IPS-11a (cell line): Measurements from ENCODE around the gene CACFD1.
"Not testable (repeated sequence)": the region's sequence is repeated elsewhere in the genome, so short reads cannot be mapped to it uniquely, and the experiment has no call there.

Experiments used
- H3K4me3 ChIP-seq: one replicate; pipeline ENCODE4 v1.5.1; 2013; ENCODE audit warnings: low read depth, low read length, control low read depth

CACFD1 gene

DNA sequence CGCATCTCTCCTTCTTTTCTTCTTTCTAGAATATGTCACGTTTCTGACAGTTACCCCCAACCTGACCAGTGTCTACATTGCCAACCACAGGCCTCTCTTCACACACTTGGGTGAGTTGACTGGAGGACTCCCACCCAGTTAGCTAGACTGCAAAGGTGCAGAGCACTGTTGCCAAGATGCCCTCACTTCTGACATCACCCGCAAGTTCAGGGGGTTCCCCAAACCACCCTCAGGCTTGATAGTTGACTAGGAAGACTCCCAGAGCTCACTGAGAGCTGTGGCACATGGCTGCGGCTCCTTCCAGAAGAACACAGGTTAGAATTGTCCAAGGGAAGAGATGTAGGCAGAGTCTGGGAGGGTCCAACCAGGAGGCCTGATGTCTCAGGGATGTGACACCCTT lies 20.4 kb upstream of the CACFD1 start:
- no peak overlapping the region for H3K4me3 ChIP-seq

DNA sequence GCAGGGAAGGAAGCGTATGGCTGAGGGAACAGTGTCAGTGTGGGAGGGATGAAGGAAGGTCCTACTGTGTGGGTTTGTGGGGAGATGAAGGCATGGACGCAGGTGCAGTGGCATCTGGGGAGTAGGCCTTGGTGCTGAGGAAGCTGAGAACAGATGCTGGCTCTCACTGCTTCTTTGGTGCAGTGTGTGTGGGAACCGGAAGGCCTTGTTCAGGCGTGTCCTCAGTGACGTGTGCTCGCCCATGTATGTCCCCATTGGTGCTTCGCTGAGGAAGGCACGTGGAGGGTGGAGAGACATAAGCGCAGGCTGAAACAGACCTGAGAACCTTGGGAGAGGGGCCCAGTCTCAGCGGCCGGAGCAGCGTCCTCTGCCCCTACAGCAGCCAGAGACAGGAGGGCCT lies 18.9 kb upstream of the CACFD1 start:
- H3K4me3 ChIP-seq = no peak overlapping the region

DNA sequence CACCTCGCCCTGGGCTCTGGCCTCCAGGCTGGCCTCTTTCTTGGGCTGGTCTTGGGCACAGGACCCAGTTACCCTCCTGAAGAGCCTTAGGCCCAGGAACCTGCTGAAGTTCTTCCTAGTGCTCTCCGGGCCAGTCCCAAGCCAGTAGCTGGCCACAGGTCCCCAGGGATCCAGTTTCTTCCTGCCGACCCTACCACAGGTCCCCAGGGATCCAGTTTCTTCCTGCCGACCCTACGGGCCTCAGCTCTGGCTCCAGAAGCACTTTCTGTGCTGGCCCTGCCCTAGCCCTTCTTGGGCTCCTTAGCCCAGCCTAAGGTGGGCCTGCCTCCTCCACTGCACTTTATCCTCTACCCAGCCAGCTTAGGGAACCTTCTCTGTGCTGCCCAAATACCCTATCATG lies 18.2 kb upstream of the CACFD1 start:
- no peak overlapping the region for H3K4me3 ChIP-seq

DNA sequence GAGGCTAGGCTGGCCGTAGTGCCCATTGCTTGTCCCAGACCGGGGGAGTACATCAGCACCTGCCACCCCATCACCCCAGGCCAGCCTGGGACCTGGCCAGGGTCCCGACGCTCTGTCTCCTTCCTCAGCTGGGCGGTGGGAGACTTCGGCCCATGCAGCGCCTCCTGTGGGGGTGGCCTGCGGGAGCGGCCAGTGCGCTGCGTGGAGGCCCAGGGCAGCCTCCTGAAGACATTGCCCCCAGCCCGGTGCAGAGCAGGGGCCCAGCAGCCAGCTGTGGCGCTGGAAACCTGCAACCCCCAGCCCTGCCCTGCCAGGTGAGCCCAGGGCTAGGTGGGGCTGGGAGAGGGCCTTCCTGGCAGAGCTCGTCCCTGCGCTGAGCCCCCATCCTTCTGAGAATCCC lies 16.5 kb upstream of the CACFD1 start:
- no peak overlapping the region for H3K4me3 ChIP-seq

DNA sequence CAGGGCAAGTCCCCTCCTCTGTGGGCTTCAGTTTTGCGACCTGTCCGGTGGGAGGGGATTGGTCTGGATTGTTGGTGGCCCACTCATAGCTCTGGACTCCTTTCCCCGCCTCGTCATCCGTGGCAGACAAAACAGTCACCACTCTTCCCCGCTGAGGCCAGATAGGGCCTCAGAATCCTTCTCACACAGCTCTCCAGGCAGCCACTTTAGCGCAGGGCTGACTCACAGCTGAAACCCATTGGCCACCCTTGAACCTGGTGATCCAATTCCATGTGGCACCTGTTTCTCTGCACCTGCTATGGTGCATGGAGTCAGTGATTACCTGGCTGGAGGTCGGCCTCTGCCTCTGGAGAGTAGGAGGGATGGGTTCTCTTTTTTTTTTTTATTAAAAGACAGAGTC lies 15.8 kb upstream of the CACFD1 start:
- H3K4me3 ChIP-seq = no peak overlapping the region

DNA sequence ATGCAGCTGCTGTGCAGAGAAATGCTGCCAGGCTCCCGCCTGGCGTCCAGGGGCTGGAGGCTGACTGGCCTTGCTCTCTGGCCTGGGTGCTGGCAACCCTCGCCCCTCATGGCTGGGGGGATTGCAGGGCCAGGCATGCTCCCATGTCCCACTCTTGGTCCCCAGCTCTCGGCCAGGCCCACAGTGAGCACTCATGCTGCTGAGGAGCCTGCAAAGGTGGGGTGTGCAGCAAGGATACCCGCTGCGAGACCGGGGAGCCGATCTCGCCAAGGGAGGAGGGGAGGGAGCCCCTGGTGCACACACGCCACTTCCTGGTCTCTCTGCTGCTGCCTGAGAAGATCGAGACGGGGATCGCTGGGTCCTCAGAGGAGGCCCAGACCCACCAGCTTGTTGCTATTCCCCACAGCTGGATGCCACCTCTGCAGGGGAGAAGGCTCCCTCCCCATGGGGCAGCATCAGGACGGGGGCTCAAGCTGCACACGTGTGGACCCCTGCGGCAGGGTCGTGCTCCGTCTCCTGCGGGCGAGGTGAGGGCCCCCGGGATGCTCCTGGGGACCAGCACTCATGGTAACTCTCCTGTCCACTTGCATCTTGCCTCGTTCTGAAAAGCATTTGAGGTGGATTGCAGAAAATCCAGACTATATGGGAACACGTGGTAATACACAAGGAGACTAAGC lies 14.3 kb upstream of the CACFD1 start:
- no peak overlapping the region for H3K4me3 ChIP-seq

DNA sequence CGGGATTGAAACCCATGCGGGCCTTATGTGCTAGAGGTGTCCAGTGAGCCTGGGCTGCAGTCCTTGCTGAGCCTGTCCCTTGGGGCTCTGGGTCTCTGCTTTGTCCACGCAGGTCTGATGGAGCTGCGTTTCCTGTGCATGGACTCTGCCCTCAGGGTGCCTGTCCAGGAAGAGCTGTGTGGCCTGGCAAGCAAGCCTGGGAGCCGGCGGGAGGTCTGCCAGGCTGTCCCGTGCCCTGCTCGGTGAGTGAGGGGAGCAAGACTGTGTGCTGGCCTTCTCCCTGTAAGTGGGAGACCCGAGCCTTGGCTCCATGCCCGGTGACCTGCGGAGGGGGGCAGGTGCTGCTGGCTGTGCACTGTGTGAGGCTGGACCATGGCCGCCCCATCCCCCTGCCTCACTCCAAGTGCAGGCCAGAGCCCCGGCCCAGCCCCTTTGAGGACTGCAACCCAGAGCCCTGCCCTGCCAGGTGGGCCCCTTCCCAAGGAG lies 11.2 kb upstream of the CACFD1 start:
- H3K4me3 ChIP-seq = no peak overlapping the region

DNA sequence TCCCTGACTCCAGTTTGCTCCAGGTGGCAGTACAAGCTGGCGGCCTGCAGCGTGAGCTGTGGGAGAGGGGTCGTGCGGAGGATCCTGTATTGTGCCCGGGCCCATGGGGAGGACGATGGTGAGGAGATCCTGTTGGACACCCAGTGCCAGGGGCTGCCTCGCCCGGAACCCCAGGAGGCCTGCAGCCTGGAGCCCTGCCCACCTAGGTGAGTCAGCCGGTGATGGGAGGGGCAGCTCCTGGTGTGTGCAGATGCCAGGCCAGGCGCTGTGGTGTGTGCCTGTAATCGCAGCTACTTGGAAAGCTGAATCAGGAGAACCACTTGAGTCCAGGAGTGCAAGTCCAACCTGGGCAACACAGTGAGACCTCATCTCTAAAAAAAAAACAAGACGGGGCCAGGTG lies 10.0 kb upstream of the CACFD1 start:
- no peak overlapping the region for H3K4me3 ChIP-seq

DNA sequence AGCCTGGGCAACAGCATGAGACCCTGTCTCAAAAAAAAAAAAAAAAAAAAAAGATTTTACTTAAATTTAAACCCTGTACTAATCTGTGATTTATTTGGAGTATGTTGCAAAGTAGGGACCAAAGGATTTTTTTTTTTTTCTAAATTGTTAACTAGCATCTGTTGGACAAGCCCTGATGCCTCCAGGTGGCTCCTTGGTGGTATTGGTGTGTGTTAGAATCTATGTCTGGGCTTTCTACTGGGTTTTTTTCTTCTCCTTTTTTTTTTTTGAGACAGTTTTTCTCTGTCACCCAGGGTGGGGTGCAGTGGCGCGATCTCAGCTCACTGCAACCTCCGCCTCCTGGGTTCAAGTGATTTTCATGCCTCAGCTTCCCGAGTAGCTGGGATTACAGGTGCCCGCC lies 7.9 kb upstream of the CACFD1 start:
- H3K4me3 ChIP-seq = not testable (repeated sequence)

DNA sequence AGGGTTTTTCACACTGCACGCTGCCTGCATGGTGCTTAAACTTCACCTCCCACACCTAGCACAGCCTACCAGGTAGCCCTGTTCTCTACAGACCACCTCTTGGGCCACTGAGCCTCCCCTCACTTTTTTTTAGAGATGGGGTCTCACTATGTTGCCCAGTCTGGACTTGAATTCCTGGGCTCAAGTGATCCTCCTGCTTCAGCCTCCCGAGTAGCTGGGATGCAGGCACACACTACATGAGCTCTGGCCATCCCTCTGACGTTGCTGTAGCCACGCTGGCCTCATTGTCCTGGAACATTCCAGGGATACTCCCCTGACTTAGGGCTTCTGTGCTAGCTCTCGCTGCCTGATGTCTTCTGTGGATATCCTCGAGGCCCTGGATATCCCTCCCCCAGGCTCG lies 7.2 kb upstream of the CACFD1 start:
- H3K4me3 ChIP-seq = no peak overlapping the region

DNA sequence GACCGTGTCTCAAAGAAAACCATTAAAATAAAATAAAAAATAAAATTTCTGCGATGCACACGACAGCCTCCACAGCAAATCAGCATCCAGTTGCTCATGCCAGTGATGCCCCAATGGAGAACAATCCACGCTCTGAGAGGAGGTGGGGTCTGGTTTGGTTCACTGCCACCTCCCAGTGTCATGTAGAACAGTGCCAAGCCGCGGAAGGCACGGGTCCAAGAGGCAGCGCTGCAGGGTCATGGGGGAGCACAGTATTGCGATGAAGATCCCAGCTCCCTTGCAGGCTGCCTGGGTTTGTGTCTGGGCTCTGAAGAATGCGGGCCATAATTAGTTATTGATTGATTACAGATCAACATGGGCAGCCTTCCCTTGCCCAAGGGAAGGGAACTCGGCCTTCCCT lies 6.1 kb upstream of the CACFD1 start:
- H3K4me3 ChIP-seq = no peak overlapping the region

DNA sequence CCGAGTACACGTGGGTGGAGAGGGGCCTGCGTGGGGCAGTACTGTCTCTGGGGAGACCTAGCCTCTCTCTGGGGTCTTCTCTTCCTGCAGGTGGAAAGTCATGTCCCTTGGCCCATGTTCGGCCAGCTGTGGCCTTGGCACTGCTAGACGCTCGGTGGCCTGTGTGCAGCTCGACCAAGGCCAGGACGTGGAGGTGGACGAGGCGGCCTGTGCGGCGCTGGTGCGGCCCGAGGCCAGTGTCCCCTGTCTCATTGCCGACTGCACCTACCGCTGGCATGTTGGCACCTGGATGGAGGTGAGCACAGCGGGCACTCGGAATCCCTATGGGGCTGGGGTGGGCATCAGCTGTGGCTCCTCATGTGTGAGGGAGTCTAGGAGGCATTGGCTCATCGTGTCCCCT lies 5.5 kb upstream of the CACFD1 start:
- H3K4me3 ChIP-seq = no peak overlapping the region

DNA sequence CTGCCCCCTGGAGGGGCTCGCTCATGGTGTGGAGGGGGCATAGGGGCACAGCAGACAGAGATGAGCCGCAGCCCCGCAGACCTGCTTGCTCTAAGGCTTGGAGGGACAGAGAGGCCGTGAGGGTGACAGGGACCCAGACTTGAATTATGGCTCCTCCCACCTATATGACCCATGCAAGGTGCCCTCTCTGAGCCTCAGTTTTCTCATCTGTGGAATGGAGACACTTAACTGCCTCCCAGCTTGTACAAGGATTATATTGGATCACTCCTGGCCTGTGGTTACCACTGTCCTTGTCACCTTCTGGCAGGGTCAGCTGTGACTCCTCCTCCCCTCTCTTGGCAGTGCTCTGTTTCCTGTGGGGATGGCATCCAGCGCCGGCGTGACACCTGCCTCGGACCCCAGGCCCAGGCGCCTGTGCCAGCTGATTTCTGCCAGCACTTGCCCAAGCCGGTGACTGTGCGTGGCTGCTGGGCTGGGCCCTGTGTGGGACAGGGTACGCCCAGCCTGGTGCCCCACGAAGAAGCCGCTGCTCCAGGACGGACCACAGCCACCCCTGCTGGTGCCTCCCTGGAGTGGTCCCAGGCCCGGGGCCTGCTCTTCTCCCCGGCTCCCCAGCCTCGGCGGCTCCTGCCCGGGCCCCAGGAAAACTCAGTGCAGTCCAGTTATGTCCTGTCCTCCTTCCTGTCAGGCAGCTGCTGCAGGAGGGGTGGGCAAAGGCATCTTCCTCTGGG lies 4.7 kb upstream of the CACFD1 start:
- no peak overlapping the region for H3K4me3 ChIP-seq

DNA sequence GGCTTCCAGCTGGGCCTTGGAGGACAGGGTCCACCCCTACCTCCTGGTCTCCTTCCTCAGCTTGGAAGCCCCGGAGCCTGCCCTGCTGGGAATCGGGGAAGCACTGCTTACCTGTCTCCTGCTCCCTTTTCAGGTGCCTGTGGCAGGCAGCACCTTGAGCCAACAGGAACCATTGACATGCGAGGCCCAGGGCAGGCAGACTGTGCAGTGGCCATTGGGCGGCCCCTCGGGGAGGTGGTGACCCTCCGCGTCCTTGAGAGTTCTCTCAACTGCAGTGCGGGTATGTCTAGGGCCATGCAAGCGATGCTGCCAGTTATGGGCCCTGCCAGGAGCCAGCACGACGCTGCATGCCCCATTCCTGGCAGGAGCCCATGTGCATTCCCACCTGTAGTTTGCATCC lies 3.8 kb upstream of the CACFD1 start:
- no peak overlapping the region for H3K4me3 ChIP-seq

DNA sequence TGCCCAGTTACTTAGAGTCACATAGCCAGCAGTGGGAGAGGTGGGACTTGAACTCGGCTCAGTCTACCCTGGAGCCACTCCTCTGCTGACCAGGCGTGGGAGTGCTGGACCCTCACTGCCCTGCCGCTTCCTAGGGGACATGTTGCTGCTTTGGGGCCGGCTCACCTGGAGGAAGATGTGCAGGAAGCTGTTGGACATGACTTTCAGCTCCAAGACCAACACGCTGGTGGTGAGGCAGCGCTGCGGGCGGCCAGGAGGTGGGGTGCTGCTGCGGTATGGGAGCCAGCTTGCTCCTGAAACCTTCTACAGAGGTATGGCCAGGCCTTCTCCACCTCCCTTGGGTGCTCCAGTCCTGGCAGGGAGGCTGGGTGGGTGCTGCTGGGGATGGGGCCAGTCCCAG lies 3.4 kb upstream of the CACFD1 start:
- no peak overlapping the region for H3K4me3 ChIP-seq

DNA sequence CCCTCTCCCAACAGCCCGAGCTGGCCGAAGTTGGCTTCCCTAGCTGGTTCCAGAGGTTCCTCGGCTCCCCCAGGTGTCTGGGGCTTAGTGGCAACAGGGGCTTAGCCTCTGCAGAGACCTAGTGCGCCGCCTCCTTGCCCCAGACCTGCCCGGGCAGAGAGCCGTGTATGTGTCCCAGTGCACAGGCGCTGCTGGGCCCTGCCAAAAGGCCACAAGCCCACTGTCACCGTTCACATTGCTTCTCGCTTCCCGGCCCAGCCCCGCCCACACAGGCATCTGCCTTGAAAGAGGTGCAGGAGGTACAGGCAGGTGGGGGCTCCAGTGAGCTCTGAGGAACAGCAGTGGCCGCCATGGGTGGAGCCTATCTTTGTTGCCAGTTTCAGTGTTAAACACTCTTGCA lies 2.5 kb upstream of the CACFD1 start:
- H3K4me3 ChIP-seq = no peak overlapping the region

DNA sequence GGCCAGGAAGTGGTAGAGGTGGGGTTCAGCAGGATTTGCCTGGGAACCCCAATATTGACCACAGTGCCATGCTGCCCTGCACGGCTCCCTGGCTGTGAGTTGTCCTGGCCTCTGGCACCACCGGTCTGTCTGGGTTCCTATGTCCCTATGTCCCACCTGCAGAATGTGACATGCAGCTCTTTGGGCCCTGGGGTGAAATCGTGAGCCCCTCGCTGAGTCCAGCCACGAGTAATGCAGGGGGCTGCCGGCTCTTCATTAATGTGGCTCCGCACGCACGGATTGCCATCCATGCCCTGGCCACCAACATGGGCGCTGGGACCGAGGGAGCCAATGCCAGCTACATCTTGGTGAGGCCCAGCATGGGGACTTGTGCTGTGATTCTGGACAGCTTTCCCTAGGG lies 2.0 kb upstream of the CACFD1 start:
- H3K4me3 ChIP-seq = no peak overlapping the region

DNA sequence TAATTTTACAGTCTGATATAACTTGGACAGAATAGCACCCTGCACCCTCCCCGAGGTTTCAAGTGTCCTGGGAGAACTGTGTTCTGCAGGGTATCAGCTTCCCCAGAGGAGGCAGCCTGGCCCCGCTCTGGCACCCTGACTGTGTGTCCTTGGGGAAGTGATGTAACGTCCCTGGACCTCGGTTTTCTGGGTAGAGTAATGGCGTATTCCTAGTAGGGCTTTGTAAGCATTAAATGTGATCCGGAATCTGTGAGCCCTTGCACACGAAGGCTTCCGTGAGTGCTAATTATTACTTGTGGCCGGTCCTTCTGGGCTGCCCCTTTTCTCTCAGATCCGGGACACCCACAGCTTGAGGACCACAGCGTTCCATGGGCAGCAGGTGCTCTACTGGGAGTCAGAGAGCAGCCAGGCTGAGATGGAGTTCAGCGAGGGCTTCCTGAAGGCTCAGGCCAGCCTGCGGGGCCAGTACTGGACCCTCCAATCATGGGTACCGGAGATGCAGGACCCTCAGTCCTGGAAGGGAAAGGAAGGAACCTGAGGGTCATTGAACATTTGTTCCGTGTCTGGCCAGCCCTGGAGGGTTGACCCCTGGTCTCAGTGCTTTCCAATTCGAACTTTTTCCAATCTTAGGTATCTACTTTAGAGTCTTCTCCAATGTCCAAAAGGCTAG lies 1.0 kb upstream of the CACFD1 start:
- peak overlapping the region; percentile 24 for H3K4me3 ChIP-seq

DNA sequence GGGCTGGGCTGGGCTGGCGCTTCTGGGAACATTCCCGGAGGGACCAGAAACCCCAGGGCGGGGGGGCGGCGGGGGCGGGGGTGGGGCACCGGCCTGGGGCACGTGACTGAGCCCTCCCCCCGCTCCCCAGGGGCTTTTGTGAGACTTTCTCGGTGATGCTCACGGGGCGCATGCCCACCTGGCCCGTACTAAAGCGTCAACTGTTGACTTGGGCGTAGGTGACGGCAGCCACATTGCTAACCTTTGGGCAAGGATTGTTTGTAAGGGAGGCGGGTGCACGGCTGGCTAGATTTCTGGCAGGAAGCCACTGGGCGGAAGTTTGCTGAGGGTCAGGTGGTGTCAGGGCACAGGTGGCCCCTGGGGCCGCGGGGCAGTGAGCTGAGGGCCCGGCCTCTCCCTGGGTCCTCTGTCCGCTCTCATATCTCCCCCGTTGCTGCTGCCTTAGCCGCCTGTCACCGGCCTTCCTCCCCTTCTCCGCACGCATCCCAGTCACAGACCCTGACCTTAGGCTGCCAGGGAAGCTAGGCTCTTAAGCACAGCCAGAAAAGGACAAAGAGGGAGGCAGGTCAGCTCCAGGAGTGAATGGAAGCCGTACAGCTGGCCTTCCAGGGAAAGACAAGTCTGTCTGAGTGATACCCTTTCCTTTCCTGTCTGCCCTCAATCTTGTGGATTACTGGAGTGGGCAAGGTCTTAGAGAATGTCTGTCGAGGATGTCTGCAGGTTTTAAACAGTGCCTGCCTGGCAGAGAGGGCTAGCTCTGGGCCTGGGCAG lies 812 bp downstream of the CACFD1 start:
- H3K4me3 ChIP-seq = peak overlapping the region; percentile 40

DNA sequence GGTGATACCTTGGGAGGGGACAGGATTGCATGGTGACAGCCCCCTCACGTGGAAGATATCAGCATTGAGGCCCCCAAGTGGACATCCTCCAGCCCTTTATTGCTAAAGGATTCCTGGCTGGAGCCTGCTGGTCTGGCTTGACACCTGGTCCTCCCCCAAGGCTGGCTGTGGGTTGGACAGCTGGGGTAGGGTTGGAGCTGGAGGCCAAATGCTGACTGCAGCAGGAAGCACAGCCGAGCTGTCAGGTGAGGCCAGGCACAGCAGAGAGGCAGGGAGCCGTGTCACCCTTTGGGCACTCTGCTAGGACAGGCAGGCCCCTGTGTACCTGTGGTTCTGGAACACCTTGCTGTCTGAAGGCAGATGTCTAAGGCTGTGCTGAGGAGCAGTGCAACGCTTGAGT lies 2.2 kb downstream of the CACFD1 start:
- H3K4me3 ChIP-seq = no peak overlapping the region

DNA sequence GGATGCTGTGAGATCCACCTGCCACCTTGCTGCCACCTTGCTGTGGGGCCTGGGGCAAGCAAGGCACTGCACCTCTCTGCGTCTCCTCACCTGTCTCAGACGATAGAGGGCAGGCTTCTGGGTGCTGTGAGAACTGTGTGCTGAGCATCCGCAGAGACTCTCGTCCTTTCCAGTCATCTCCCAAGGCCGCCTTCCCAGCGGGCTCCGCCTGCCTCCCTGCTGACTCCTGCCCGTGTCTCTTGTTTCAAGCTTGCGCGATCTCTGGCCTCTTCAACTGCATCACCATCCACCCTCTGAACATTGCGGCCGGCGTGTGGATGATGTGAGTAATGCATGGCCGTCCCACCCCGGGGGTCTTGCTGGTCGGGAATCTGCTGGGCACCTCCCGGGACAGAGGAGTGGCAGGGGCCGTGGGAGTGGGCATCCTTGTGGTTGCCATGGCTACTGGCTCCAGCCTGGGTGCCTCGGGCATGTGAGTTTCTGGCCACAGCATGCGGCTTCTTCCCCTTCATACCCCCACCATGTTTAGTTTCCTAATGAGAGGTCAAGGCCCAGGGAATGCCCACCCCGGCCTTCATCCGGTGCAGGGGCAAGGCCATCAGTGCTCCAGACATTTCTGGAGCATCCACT lies 3.6 kb downstream of the CACFD1 start:
- H3K4me3 ChIP-seq = no peak overlapping the region
